NCI-H82 treated with DMSO at 0.1 percent for 48 hours (cell line): ENCODE results near the gene LCN6.

Experiments used
- DNase-seq: peaks from one replicate; lab custom pipeline; 2025; ENCODE audit not compliant: unreplicated experiment; lab: John Stamatoyannopoulos, UW

LCN6 gene

GRCh38 chr9:136726631-136727191 lies 21.6 kb downstream of the LCN6 start:
- DNase-seq = no peak

GRCh38 chr9:136726118-136726517 lies 22.2 kb downstream of the LCN6 start:
- DNase-seq = no peak

GRCh38 chr9:136725612-136726011 lies 22.7 kb downstream of the LCN6 start:
- DNase-seq = no peak

- DNase-seq = no peak
These were observed 23.6 kb downstream of the LCN6 start for GRCh38 chr9:136724772-136725171.

GRCh38 chr9:136723989-136724388 lies 24.3 kb downstream of the LCN6 start:
- no peak for DNase-seq

- DNase-seq = no peak
These were observed 24.9 kb downstream of the LCN6 start for GRCh38 chr9:136723362-136723976.

GRCh38 chr9:136722969-136723356 lies 25.4 kb downstream of the LCN6 start:
- no peak for DNase-seq

GRCh38 chr9:136722093-136722968 lies 26.0 kb downstream of the LCN6 start:
- no peak for DNase-seq

GRCh38 chr9:136721339-136722092 lies 26.8 kb downstream of the LCN6 start:
- DNase-seq = no peak

GRCh38 chr9:136720898-136721338 lies 27.4 kb downstream of the LCN6 start:
- no peak for DNase-seq

- no peak for DNase-seq
These were observed 28.0 kb downstream of the LCN6 start for GRCh38 chr9:136720251-136720897.

GRCh38 chr9:136719195-136719880 lies 29.0 kb downstream of the LCN6 start:
- no peak for DNase-seq

- DNase-seq = no peak
These were observed 29.8 kb downstream of the LCN6 start for GRCh38 chr9:136718345-136719194.

- no peak for DNase-seq
These were observed 30.9 kb downstream of the LCN6 start for GRCh38 chr9:136717399-136717798.

GRCh38 chr9:136714893-136715274 lies 33.4 kb downstream of the LCN6 start:
- DNase-seq = no peak

- DNase-seq = no peak
These were observed 34.0 kb downstream of the LCN6 start for GRCh38 chr9:136714096-136714892.

- DNase-seq = no peak
These were observed 34.8 kb downstream of the LCN6 start for GRCh38 chr9:136713550-136713949.

- no peak for DNase-seq
These were observed 35.4 kb downstream of the LCN6 start for GRCh38 chr9:136712690-136713544.
